ENCODE measurements around the gene ST6GALNAC3.

- TF ChIP-seq CTCF (IDR thresholded peaks at IDR 0.05; ENCODE audit: low read depth, low read length) (no peak), EZH2phosphoT487 (IDR thresholded peaks at IDR 0.05; ENCODE audit: low read depth) (no peak)
These were observed 432.8 kb downstream of the ST6GALNAC3 start for GRCh38 chr1:76507376-76507775.
